Measurements from ENCODE around the gene ZC3H6. TPM values are rescaled to one million over a fixed set of nuclear protein-coding genes. Genes with fewer than 3 reads are reported as not detected.
"Not testable (repeated sequence)": the region's sequence is repeated elsewhere in the genome, so short reads cannot be mapped to it uniquely, and the experiment has no call there.

The ZC3H6 gene
- total and polyA plus RNA-seq, 5 donors from 2014 or later = 5.1 to 18.7 (median 7.1) TPM

DNA sequence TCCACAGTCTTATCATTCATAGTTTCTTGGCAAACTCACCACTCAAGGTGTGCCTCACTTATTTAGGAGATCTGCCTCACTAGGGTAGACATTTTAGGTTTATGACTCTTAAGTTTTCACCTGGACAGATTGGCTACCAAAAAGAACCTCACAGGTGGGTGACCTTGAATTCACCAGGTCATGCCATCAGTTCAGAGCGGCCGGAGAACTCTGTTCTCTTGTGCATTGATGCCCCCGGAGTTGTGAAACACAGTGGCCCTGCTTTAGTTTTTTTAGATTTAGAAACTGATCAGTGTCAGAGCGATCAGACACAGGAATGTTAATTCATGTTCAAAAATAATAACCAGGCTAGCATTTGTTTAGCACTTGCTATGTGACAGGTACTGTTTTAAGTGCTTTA, 6.7 kb downstream of the ZC3H6 start:
- not testable (repeated sequence) for H3K9me3 Mint-ChIP-seq; ATAC-seq (ENCODE audit: low read depth in 2 of 2); H3K36me3 Mint-ChIP-seq; H3K9me3 ChIP-seq (ENCODE audit: control insufficient read depth in 2 of 2, low read length in 2 of 2); H3K4me3 ChIP-seq (ENCODE audit: low read depth, low read length); H3K4me3 Mint-ChIP-seq; H3K27me3 ChIP-seq (ENCODE audit: control insufficient read depth, insufficient read depth, low read length); H3K27me3 Mint-ChIP-seq; H3K36me3 ChIP-seq (ENCODE audit: control insufficient read depth, insufficient read depth, low read length); DNase-seq; H3K27ac ChIP-seq (ENCODE audit: insufficient read depth, low read length, poor library complexity, severe bottlenecking)
- H3K4me1 ChIP-seq (ENCODE audit: control insufficient read depth, insufficient read depth, low read length, poor library complexity, severe bottlenecking) = peaks cover 11% of the 10 kb centered on the region
- Mint-ChIP-seq H3K4me1 (peaks cover 11 to 54% (median 32%) of the 10 kb centered on the region in 4 donors), H3K27ac (peak overlapping the region in 1 of 3 donors; percentile 72)

DNA sequence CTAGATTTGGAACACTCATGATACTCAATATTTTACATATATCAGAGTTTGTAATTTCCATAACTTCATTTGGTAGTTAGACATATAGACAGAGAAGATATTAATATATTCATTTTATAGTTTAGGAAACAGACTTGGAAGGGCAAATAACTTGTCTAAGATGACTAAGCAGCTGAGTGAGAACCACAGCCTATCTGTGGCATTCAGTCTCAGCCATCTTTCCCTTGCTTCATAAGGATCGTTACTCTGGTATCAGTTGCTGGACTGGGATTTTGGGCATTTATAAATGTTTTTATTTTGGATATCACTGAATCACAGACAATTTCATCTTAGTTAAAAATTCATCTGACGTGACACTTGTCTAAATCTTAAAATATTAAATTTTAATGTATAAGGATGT, 8.1 kb downstream of the ZC3H6 start:
- not testable (repeated sequence) for H3K9me3 ChIP-seq (ENCODE audit: control insufficient read depth in 2 of 2, low read length in 2 of 2); H3K4me3 ChIP-seq (ENCODE audit: low read depth, low read length); H3K4me3 Mint-ChIP-seq; H3K27me3 ChIP-seq (ENCODE audit: control insufficient read depth, insufficient read depth, low read length); H3K4me1 ChIP-seq (ENCODE audit: control insufficient read depth, insufficient read depth, low read length, poor library complexity, severe bottlenecking); H3K27ac Mint-ChIP-seq; ATAC-seq (ENCODE audit: low read depth in 2 of 2); H3K9me3 Mint-ChIP-seq; H3K36me3 ChIP-seq (ENCODE audit: control insufficient read depth, insufficient read depth, low read length); H3K27ac ChIP-seq (ENCODE audit: insufficient read depth, low read length, poor library complexity, severe bottlenecking); DNase-seq; H3K27me3 Mint-ChIP-seq; H3K36me3 Mint-ChIP-seq
- H3K4me1 Mint-ChIP-seq = peaks cover 6 to 48% (median 32%) of the 10 kb centered on the region in 4 donors

GRCh38 chr2:112290088-112290487, 14.7 kb downstream of the ZC3H6 start:
- Histone ChIP-seq H3K27me3 (ENCODE audit: control insufficient read depth, insufficient read depth, low read length) (no peaks in the 10 kb centered on the region), H3K4me1 (ENCODE audit: control insufficient read depth, insufficient read depth, low read length, poor library complexity, severe bottlenecking) (no peaks in the 10 kb centered on the region), H3K9me3 (ENCODE audit: control insufficient read depth in 2 of 2, low read length in 2 of 2) (no peaks in the 10 kb centered on the region), H3K27ac (ENCODE audit: insufficient read depth, low read length, poor library complexity, severe bottlenecking) (no peak overlapping the region), H3K36me3 (ENCODE audit: control insufficient read depth, insufficient read depth, low read length) (no peaks in the 10 kb centered on the region), H3K4me3 (ENCODE audit: low read depth, low read length) (no peak overlapping the region)
- no peak for DNase-seq
- H3K36me3 Mint-ChIP-seq = peaks cover 6% of the 10 kb centered on the region
- no peak overlapping the region for H3K27ac Mint-ChIP-seq
- no peaks in the 10 kb centered on the region for H3K9me3 Mint-ChIP-seq
- peaks cover 0 to 20% (median 14%) of the 10 kb centered on the region in 4 donors for H3K4me1 Mint-ChIP-seq
- H3K27me3 Mint-ChIP-seq = no peaks in the 10 kb centered on the region
- no peak overlapping the region for H3K4me3 Mint-ChIP-seq
- no peak for ATAC-seq (ENCODE audit: low read depth in 2 of 2)

DNA sequence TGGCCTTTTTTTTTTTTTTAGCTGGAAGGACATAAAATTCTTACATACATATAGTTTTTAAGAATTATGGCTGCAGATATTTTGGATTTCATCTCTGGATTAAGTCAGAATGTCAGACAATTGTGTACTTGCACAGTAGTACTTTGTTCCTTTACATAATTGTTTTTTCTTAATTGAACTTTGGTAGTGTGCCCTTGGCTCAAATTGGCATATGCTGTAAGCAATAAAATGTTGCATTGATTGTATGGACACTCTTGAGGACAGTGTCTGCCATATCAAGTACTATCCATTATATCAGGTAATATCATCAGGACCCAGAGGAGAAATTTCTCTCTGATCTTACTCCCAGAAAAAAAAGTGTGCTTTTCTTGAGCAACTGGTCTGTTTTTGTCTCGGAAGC, 15.3 kb downstream of the ZC3H6 start:
- H3K4me3 Mint-ChIP-seq = no peak overlapping the region
- Histone ChIP-seq H3K27ac (ENCODE audit: insufficient read depth, low read length, poor library complexity, severe bottlenecking) (no peak overlapping the region), H3K27me3 (ENCODE audit: control insufficient read depth, insufficient read depth, low read length) (no peaks in the 10 kb centered on the region), H3K9me3 (ENCODE audit: control insufficient read depth in 2 of 2, low read length in 2 of 2) (no peaks in the 10 kb centered on the region), H3K36me3 (ENCODE audit: control insufficient read depth, insufficient read depth, low read length) (no peaks in the 10 kb centered on the region), H3K4me1 (ENCODE audit: control insufficient read depth, insufficient read depth, low read length, poor library complexity, severe bottlenecking) (no peaks in the 10 kb centered on the region), H3K4me3 (ENCODE audit: low read depth, low read length) (no peak overlapping the region)
- ATAC-seq (ENCODE audit: low read depth in 2 of 2) (no peak), DNase-seq (no peak)
- peaks cover 6% of the 10 kb centered on the region for H3K36me3 Mint-ChIP-seq
- peaks cover 0 to 23% (median 15%) of the 10 kb centered on the region in 4 donors for H3K4me1 Mint-ChIP-seq
- no peaks in the 10 kb centered on the region for H3K27me3 Mint-ChIP-seq
- H3K9me3 Mint-ChIP-seq = no peaks in the 10 kb centered on the region
- no peak overlapping the region for H3K27ac Mint-ChIP-seq

DNA sequence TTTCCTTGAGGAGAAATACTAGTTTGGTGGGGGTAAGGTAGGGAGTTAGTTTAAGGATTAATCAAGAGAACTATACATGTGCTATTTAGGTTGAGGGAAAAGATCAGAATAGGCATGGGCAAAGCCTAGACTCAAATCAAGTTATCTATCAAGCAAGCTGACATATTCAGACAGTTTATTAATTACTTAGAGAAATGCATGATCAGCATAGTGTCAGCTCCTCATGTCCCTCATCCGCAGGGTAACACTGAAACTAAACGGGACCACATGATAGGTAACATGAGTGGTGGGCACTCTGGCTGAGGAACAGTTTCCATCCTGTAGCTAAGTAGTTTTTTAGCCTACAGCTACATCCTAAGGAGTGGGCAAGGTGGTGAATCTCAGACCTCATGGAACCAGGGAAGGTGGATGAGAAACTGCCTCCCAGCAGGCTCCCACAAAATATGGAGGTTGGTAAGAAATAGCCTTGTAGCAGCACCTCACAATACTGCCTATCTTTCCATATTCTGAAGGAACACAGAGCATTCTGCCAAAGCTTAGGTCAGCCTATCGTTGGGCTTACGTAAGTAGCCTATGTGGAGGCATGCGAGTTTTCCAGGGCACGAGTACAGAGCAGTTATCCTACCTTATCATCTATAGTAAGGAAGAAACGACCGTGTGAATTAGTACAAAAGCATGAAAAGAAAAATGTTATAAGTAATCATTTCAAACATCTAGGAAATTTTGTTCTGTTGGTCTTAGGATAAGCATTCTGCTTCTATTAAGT, 18.4 kb downstream of the ZC3H6 start:
- peaks cover 6% of the 10 kb centered on the region for H3K36me3 Mint-ChIP-seq
- no peak for ATAC-seq (ENCODE audit: low read depth in 2 of 2)

GRCh38 chr2:112295407-112296078, 20.1 kb downstream of the ZC3H6 start:
- peaks cover 5% of the 10 kb centered on the region for H3K36me3 ChIP-seq (ENCODE audit: control insufficient read depth, insufficient read depth, low read length)
- peaks cover 7% of the 10 kb centered on the region for H3K36me3 Mint-ChIP-seq

More for the DNA sequence above, 18.4 kb downstream of the ZC3H6 start:
- Mint-ChIP-seq H3K9me3 (no peaks in the 10 kb centered on the region), H3K27me3 (no peaks in the 10 kb centered on the region), H3K27ac (no peak overlapping the region), H3K4me3 (no peak overlapping the region), H3K4me1 (peaks cover 0 to 24% (median 11%) of the 10 kb centered on the region in 4 donors)
- no peaks in the 10 kb centered on the region for H3K9me3 ChIP-seq (ENCODE audit: control insufficient read depth in 2 of 2, low read length in 2 of 2)
- H3K36me3 ChIP-seq (ENCODE audit: control insufficient read depth, insufficient read depth, low read length) = no peaks in the 10 kb centered on the region
- no peak overlapping the region for H3K4me3 ChIP-seq (ENCODE audit: low read depth, low read length)
- no peak for DNase-seq
- no peak overlapping the region for H3K27ac ChIP-seq (ENCODE audit: insufficient read depth, low read length, poor library complexity, severe bottlenecking)
- no peaks in the 10 kb centered on the region for H3K4me1 ChIP-seq (ENCODE audit: control insufficient read depth, insufficient read depth, low read length, poor library complexity, severe bottlenecking)
- H3K27me3 ChIP-seq (ENCODE audit: control insufficient read depth, insufficient read depth, low read length) = no peaks in the 10 kb centered on the region

GRCh38 chr2:112296407-112296806, 21.0 kb downstream of the ZC3H6 start:
- H3K4me3 Mint-ChIP-seq = no peak overlapping the region
- Histone ChIP-seq H3K27me3 (ENCODE audit: control insufficient read depth, insufficient read depth, low read length) (no peaks in the 10 kb centered on the region), H3K36me3 (ENCODE audit: control insufficient read depth, insufficient read depth, low read length) (peaks cover 12% of the 10 kb centered on the region), H3K27ac (ENCODE audit: insufficient read depth, low read length, poor library complexity, severe bottlenecking) (no peak overlapping the region), H3K4me1 (ENCODE audit: control insufficient read depth, insufficient read depth, low read length, poor library complexity, severe bottlenecking) (no peaks in the 10 kb centered on the region), H3K9me3 (ENCODE audit: control insufficient read depth in 2 of 2, low read length in 2 of 2) (no peaks in the 10 kb centered on the region), H3K4me3 (ENCODE audit: low read depth, low read length) (no peak overlapping the region)
- H3K9me3 Mint-ChIP-seq = peaks cover 0 to 2% (median 0%) of the 10 kb centered on the region in 7 donors
- ATAC-seq (ENCODE audit: low read depth in 2 of 2) (no peak), DNase-seq (no peak)
- no peak overlapping the region for H3K27ac Mint-ChIP-seq
- peaks cover 16% of the 10 kb centered on the region for H3K36me3 Mint-ChIP-seq
- peaks cover 5 to 27% (median 12%) of the 10 kb centered on the region in 4 donors for H3K4me1 Mint-ChIP-seq
- H3K27me3 Mint-ChIP-seq = no peaks in the 10 kb centered on the region

More at GRCh38 chr2:112295407-112296078, 20.1 kb downstream of the ZC3H6 start:
- Histone ChIP-seq H3K4me3 (ENCODE audit: low read depth, low read length) (no peak overlapping the region), H3K27me3 (ENCODE audit: control insufficient read depth, insufficient read depth, low read length) (no peaks in the 10 kb centered on the region), H3K27ac (ENCODE audit: insufficient read depth, low read length, poor library complexity, severe bottlenecking) (no peak overlapping the region), H3K9me3 (ENCODE audit: control insufficient read depth in 2 of 2, low read length in 2 of 2) (no peaks in the 10 kb centered on the region), H3K4me1 (ENCODE audit: control insufficient read depth, insufficient read depth, low read length, poor library complexity, severe bottlenecking) (no peaks in the 10 kb centered on the region)
- Mint-ChIP-seq H3K27ac (no peak overlapping the region), H3K27me3 (no peaks in the 10 kb centered on the region), H3K4me3 (no peak overlapping the region), H3K4me1 (peaks cover 0 to 24% (median 9%) of the 10 kb centered on the region in 4 donors), H3K9me3 (peaks cover 0 to under 1% (median 0%) of the 10 kb centered on the region in 7 donors)
- no peak for ATAC-seq (ENCODE audit: low read depth in 2 of 2)
- DNase-seq = no peak

Data from CD4-positive, CD25-positive, alpha-beta regulatory T cell (primary cell).